Left hindlimb (tissue), 1 donor: ENCODE results near the gene SH3GL3.

Experiments
- DNase-seq: peaks from one replicate; pipeline ENCODE4 v3.0.0-alpha.2; 2018

The SH3GL3 gene

GRCh38 chr15:83514584-83514983 is 67.4 kb downstream of the SH3GL3 start:
- DNase-seq: no peak

GRCh38 chr15:83515164-83515563 is 68.0 kb downstream of the SH3GL3 start:
- DNase-seq: no peak

GRCh38 chr15:83516935-83517334 is 69.8 kb downstream of the SH3GL3 start:
- DNase-seq: no peak

- no peak for DNase-seq
Observed at GRCh38 chr15:83526319-83526718, 79.2 kb downstream of the SH3GL3 start.

- no peak for DNase-seq
Observed at GRCh38 chr15:83533410-83533962, 86.3 kb downstream of the SH3GL3 start.

- no peak for DNase-seq
Observed at GRCh38 chr15:83537606-83538005, 90.5 kb downstream of the SH3GL3 start.

GRCh38 chr15:83538682-83539081 is 91.5 kb downstream of the SH3GL3 start:
- DNase-seq: no peak

- DNase-seq: no peak
Observed at GRCh38 chr15:83545804-83546511, 98.8 kb downstream of the SH3GL3 start.

- no peak for DNase-seq
Observed at GRCh38 chr15:83546512-83546888, 99.4 kb downstream of the SH3GL3 start.

- no peak for DNase-seq
Observed at GRCh38 chr15:83547168-83547567, 100.0 kb downstream of the SH3GL3 start.

GRCh38 chr15:83549623-83550022 is 102.5 kb downstream of the SH3GL3 start:
- no peak for DNase-seq

- no peak for DNase-seq
Observed at GRCh38 chr15:83554558-83554957, 107.4 kb downstream of the SH3GL3 start.

- no peak for DNase-seq
Observed at GRCh38 chr15:83555383-83555782, 108.2 kb downstream of the SH3GL3 start.

GRCh38 chr15:83556068-83556467 is 108.9 kb downstream of the SH3GL3 start:
- no peak for DNase-seq

- DNase-seq: no peak
Observed at GRCh38 chr15:83556754-83557153, 109.6 kb downstream of the SH3GL3 start.

GRCh38 chr15:83558146-83558545 is 111.0 kb downstream of the SH3GL3 start:
- no peak for DNase-seq

- peak; percentile 71 for DNase-seq
Observed at GRCh38 chr15:83559310-83559966, 112.3 kb downstream of the SH3GL3 start.

- DNase-seq: no peak
Observed at GRCh38 chr15:83561661-83562060, 114.5 kb downstream of the SH3GL3 start.

GRCh38 chr15:83565138-83565537 is 118.0 kb downstream of the SH3GL3 start:
- no peak for DNase-seq

- DNase-seq: no peak
Observed at GRCh38 chr15:83565553-83566159, 118.5 kb downstream of the SH3GL3 start.

GRCh38 chr15:83567318-83567717 is 120.2 kb downstream of the SH3GL3 start:
- DNase-seq: no peak

- DNase-seq: no peak
Observed at GRCh38 chr15:83569341-83569740, 122.2 kb downstream of the SH3GL3 start.

- DNase-seq: no peak
Observed at GRCh38 chr15:83570756-83571155, 123.6 kb downstream of the SH3GL3 start.
